Natural killer cell treated with Interleukin-12 subunit alpha and Interleukin-12 subunit beta and Interleukin-15 and Interleukin-18, amount 100 ng/mL, for 72 hours (primary cell): Measurements from ENCODE around the gene CHAMP1. TPM values are rescaled to one million over a fixed set of nuclear protein-coding genes. Genes with fewer than 3 reads are reported as not detected.
"Not testable (repeated sequence)": the region's sequence is repeated elsewhere in the genome, so short reads cannot be mapped to it uniquely, and the experiment has no call there.

ENCODE experiments used
- ATAC-seq, 2 donors: fragments of 150-1000 bp; cut with Tn5 transposase in 1 of 2; sonication (Bioruptor Pico), chemical (Tn5 transposase) in 1 of 2; 2 replicates each; pipeline ENCODE4 v1.10.0; 2021
- DNase-seq: peaks from one replicate; pipeline ENCODE4 v3.0.0; 2022; ENCODE audit warnings: low spot score
- H3K27ac Mint-ChIP-seq, 2 donors: 1 replicate in 1 of 2; 2 replicates in 1 of 2; pipeline ENCODE4 v1.8.0; 2022; ENCODE audit warnings: mixed read lengths in 2 of 2, mild to moderate bottlenecking in 1 of 2, moderate library complexity in 1 of 2
- H3K27me3 Mint-ChIP-seq, 2 donors: 1 replicate in 1 of 2; 2 replicates in 1 of 2; pipeline ENCODE4 v1.8.0; 2022; ENCODE audit warnings: mixed read lengths in 2 of 2
- H3K36me3 Mint-ChIP-seq: one replicate; pipeline ENCODE4 v1.8.0; 2022; ENCODE audit warnings: mixed read lengths
- H3K4me1 Mint-ChIP-seq, 2 donors: 1 replicate in 1 of 2; 2 replicates in 1 of 2; pipeline ENCODE4 v1.8.0; 2022; ENCODE audit warnings: low read depth in 2 of 2, mixed read lengths in 2 of 2, mild to moderate bottlenecking in 1 of 2
- H3K4me3 Mint-ChIP-seq: one replicate; pipeline ENCODE4 v1.8.0; 2022; ENCODE audit warnings: mixed read lengths
- H3K9me3 Mint-ChIP-seq: 2 replicates; pipeline ENCODE4 v1.8.0; 2022; ENCODE audit warnings: mixed read lengths
- total RNA-seq, 2 donors: library from RNA; stranded (reverse); gene quantifications; one replicate each; pipeline ENCODE4 v1.2.3, GENCODE V29; 2022

The CHAMP1 gene
- total RNA-seq, 2 donors from 2014 or later: 17.5 to 24.4 TPM

GRCh38 chr13:114333881-114334280 lies 19.6 kb downstream of the CHAMP1 start:
- not testable (repeated sequence) for H3K4me3 Mint-ChIP-seq, H3K27me3 Mint-ChIP-seq, H3K9me3 Mint-ChIP-seq, H3K36me3 Mint-ChIP-seq, H3K27ac Mint-ChIP-seq, DNase-seq, ATAC-seq
- H3K4me1 Mint-ChIP-seq: peaks cover 7 to 17% of the 10 kb centered on the region in 2 donors

- DNase-seq: no peak
- H3K4me1 Mint-ChIP-seq: peaks cover 9 to 17% of the 10 kb centered on the region in 2 donors
- ATAC-seq: no peak
- no peaks in the 10 kb centered on the region for H3K9me3 Mint-ChIP-seq
- H3K4me3 Mint-ChIP-seq: no peak overlapping the region
- H3K27me3 Mint-ChIP-seq: peaks cover 0 to 4% of the 10 kb centered on the region in 2 donors
- no peak overlapping the region for H3K27ac Mint-ChIP-seq
- no peaks in the 10 kb centered on the region for H3K36me3 Mint-ChIP-seq
These were observed 20.2 kb downstream of the CHAMP1 start for GRCh38 chr13:114334305-114335053.

GRCh38 chr13:114336457-114336856 lies 22.2 kb downstream of the CHAMP1 start:
- not testable (repeated sequence) for H3K27ac Mint-ChIP-seq, H3K4me3 Mint-ChIP-seq, H3K9me3 Mint-ChIP-seq, ATAC-seq, H3K27me3 Mint-ChIP-seq, H3K36me3 Mint-ChIP-seq, DNase-seq
- peaks cover 28 to 34% of the 10 kb centered on the region in 2 donors for H3K4me1 Mint-ChIP-seq

GRCh38 chr13:114338959-114339358 lies 24.7 kb downstream of the CHAMP1 start:
- DNase-seq (no peak), ATAC-seq (no peak)
- Mint-ChIP-seq H3K27ac (no peak overlapping the region), H3K4me1 (peaks cover 26 to 30% of the 10 kb centered on the region in 2 donors), H3K4me3 (no peak overlapping the region), H3K27me3 (peaks cover 7 to 12% of the 10 kb centered on the region in 2 donors), H3K36me3 (peaks cover 5% of the 10 kb centered on the region), H3K9me3 (no peaks in the 10 kb centered on the region)

GRCh38 chr13:114339857-114340534 lies 25.7 kb downstream of the CHAMP1 start:
- ATAC-seq: peak; percentile 94 to 99
- H3K36me3 Mint-ChIP-seq: peaks cover 5% of the 10 kb centered on the region
- H3K4me1 Mint-ChIP-seq: peaks cover 21% of the 10 kb centered on the region in 2 donors
- H3K4me3 Mint-ChIP-seq: peak overlapping the region; percentile 46
- peaks cover 7 to 16% of the 10 kb centered on the region in 2 donors for H3K27me3 Mint-ChIP-seq
- no peaks in the 10 kb centered on the region for H3K9me3 Mint-ChIP-seq
- peak overlapping the region; percentile 34 to 53 for H3K27ac Mint-ChIP-seq
- DNase-seq: peak; percentile 75

- ATAC-seq: no peak
- peaks cover 5% of the 10 kb centered on the region for H3K36me3 Mint-ChIP-seq
- no peak overlapping the region for H3K27ac Mint-ChIP-seq
- no peak overlapping the region for H3K4me3 Mint-ChIP-seq
- peaks cover 17 to 21% of the 10 kb centered on the region in 2 donors for H3K4me1 Mint-ChIP-seq
- no peaks in the 10 kb centered on the region for H3K9me3 Mint-ChIP-seq
- H3K27me3 Mint-ChIP-seq: peaks cover 7 to 14% of the 10 kb centered on the region in 2 donors
- no peak for DNase-seq
These were observed 26.9 kb downstream of the CHAMP1 start for GRCh38 chr13:114341003-114341777.

- H3K9me3 Mint-ChIP-seq: not testable (repeated sequence)
- peaks cover 29 to 31% of the 10 kb centered on the region in 2 donors for H3K27me3 Mint-ChIP-seq
These were observed 33.0 kb downstream of the CHAMP1 start for GRCh38 chr13:114347256-114347655.

GRCh38 chr13:114352763-114353162 lies 38.5 kb downstream of the CHAMP1 start:
- H3K36me3 Mint-ChIP-seq, H3K27ac Mint-ChIP-seq, ATAC-seq, H3K4me3 Mint-ChIP-seq, H3K4me1 Mint-ChIP-seq, H3K9me3 Mint-ChIP-seq: not testable (repeated sequence)
- peak; percentile 64 for DNase-seq
- H3K27me3 Mint-ChIP-seq: peaks cover 16 to 22% of the 10 kb centered on the region in 2 donors

More at GRCh38 chr13:114347256-114347655, 33.0 kb downstream of the CHAMP1 start:
- H3K4me3 Mint-ChIP-seq, H3K36me3 Mint-ChIP-seq, H3K4me1 Mint-ChIP-seq, ATAC-seq, DNase-seq, H3K27ac Mint-ChIP-seq: not testable (repeated sequence)

- not testable (repeated sequence) for H3K4me3 Mint-ChIP-seq, H3K9me3 Mint-ChIP-seq, H3K36me3 Mint-ChIP-seq, ATAC-seq, H3K27ac Mint-ChIP-seq, DNase-seq, H3K4me1 Mint-ChIP-seq
- H3K27me3 Mint-ChIP-seq: peaks cover 12 to 16% of the 10 kb centered on the region in 2 donors
These were observed 39.1 kb downstream of the CHAMP1 start for GRCh38 chr13:114353382-114353781.

Other genes starting within 250 kb of the CHAMP1 start
- gene RASA3, start 181.9 kb upstream of the CHAMP1 start, total RNA-seq: 10 to 100 TPM in 1 of 2 donors, 1 to 10 TPM in 1; 6.9 to 11.7 TPM
- not detected for gene CFAP97D2, start 135.2 kb upstream of the CHAMP1 start, total RNA-seq
- 10 to 100 TPM; 60.5 to 88.0 TPM for gene CDC16, start 79.6 kb upstream of the CHAMP1 start, total RNA-seq
- gene UPF3A, start 32.9 kb upstream of the CHAMP1 start, total RNA-seq: 10 to 100 TPM; 30.8 to 44.3 TPM